Activated gamma-delta T cell treated with Interleukin-2 at 50 U/mL for 16 hours (primary cell): Measurements from ENCODE around the gene ELMO1.

Source experiments
- DNase-seq: peaks from one replicate; pipeline ENCODE4 v3.0.0-alpha.2; 2020

Gene ELMO1

GRCh38 chr7:37035631-37036030 lies 413.0 kb downstream of the ELMO1 start:
- DNase-seq = no peak

- no peak for DNase-seq
These were observed 415.5 kb downstream of the ELMO1 start for GRCh38 chr7:37033141-37033540.

DNA sequence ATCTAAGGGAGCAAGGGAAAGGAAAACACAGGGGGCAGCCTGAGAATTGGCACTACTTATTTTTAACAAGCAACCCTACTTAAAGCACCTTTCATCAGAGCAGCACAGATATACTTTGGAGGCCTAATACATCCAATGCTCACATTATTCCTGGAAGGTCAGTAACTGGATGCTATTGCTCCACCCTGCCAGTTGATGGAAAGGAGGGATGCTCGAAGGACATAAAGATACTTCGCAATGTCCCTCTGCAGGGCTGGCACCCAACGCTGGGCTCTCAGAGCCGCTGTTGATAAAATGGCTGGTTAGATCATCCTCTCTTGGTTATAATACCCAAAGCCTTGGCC lies 416.4 kb downstream of the ELMO1 start:
- no peak for DNase-seq

DNA sequence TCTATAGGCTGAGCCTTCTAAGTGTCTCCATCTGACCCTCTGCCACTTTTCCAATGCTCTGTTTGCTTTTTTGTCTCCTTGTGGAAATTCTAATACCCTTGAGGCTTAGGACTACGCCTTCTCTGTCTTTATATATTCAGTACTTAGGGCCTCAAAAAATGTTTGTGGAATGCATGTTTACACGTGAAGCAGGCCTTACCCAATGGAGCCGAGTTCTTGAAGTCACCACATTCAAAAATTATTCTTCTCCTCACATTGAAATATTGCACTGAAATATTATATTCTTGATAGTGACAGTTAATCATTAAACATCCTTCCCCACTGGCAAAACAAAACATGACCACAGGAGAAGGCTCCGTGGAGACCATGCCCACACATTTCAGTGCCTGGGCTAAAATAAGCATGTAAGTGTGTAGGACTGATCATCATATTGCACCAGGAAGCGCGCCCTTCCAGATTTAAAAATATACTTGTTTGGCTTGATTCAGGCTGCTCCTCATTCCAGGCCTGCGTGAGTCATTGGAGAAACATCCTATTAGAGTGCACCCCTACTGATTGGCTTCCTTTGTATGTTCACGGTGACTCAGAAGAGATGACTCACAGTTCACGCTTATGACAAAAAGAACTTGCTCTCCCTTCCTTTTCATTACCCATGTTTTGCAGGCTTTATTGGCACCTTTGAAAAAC lies 416.9 kb downstream of the ELMO1 start:
- peak; percentile 13 for DNase-seq

- no peak for DNase-seq
These were observed 419.7 kb downstream of the ELMO1 start for GRCh38 chr7:37028909-37029440.

GRCh38 chr7:37027557-37028341 lies 420.9 kb downstream of the ELMO1 start:
- no peak for DNase-seq

GRCh38 chr7:37027104-37027503 lies 421.6 kb downstream of the ELMO1 start:
- DNase-seq = no peak

DNA sequence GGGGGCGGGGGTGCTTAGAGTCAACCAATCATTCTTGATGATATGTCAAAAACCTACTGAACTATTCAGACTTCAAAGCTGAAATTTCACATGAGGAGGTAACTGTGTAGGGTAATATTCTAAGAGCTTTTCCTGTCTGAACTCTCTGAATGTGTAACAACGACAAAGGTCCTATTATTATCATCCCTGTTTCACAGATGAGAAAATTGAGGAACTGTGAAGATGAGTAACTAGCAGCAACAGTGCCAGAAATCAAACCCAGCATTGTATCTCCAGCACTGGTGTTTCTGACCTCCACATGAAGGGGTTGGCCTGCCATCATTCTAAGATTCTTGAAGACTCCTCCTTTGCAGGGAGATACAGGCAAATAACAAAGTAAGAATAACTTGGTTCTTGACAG lies 429.7 kb downstream of the ELMO1 start:
- DNase-seq = no peak

- no peak for DNase-seq
These were observed 432.4 kb downstream of the ELMO1 start for GRCh38 chr7:37016064-37016878.

GRCh38 chr7:37015353-37016034 lies 433.2 kb downstream of the ELMO1 start:
- DNase-seq = no peak

DNA sequence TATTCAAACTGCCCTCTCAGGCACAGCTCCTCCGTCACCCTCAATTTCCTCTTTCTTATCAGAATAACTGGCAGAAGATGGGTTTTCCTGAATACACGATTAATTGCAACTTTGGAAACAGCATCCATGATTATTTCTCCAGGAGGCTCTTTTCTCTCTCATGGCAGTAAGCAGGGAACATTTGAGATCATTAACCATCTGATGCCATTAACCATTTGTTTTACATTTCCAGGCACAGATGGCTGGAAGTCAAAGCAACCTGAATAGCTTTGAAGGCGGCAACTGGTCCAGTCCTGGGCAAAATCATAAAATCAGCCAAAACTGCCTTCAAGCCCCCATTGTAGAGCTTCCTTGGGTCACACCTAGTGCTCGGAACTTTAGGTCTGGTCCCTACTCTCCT lies 434.9 kb downstream of the ELMO1 start:
- DNase-seq = no peak

DNA sequence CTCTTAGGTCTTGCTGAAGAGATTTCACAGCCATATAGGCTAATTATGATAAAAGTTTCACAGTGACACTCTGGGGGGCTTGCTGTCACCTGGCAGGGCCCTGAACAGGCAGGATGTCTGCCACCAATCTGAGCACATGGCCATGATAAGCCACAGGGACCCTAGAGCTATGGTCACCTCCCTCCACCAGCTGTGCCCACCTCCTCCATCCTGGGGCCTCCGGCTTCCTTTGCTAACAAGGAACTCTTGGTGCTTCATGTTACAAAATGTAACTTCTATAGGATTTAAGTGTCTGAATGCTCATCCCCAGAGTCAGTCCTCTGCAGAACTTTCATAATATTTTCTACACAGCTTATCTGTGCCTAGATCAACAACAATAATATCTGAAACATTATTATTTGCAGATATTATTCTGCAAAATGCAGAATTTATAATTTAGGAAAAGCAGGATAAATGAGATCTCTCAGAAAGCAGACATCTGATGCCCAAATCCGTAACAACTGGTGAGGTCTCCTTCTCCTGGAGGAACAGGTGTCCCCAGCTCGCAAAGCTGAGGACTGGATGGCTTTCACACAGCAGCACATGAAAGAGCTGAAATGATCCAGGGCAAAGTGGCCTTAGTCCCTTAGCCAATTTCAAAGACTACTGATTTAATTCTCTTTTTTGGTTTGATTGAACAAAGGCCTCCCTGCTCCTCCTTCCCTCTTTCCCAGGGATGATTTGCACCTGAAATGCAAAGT lies 437.3 kb downstream of the ELMO1 start:
- no peak for DNase-seq

DNA sequence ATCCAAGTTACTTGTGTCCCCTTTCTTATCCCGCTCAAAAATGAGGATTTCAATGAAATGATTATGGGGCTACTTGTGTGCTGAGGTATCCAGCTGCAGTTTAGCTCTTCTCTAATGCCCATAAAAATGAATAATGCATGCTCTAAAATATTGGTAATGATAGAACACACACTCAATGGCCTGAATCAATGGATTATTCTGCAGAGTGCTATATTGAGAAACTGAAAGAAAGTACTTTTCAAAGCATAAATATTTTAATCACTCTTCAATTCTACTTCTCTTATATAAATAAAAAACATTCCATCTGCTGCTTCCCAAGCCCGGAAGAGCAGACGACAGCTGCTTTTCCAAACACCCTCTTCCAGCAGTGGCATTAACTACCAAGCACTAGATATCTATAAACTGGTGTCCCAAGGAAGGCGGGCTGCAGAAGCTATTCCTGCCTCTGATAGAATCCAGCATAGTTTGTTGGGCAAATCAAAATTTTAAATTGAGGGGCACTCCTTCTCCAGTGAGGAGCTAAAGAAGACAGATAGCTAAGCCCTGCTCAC lies 439.5 kb downstream of the ELMO1 start:
- DNase-seq = no peak

- DNase-seq = no peak
These were observed 441.0 kb downstream of the ELMO1 start for GRCh38 chr7:37007691-37008090.

DNA sequence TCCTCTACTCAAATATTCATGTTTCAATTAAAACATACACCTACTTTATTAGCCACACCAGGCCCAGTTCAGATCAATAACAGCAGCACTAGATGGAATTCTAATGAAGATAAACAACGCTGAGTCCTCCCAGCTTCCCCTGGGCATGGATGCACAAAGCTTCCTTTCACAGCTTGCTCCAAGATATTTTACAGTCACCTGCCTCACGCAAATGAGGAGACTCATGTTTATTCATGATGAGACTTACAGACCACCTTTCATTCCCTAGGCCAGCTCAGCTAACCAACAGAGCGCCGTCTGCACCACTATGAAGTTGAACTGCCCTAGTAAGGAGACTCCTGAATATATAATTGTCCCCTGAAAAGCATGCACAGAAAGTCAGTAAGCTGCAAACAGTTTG lies 441.4 kb downstream of the ELMO1 start:
- no peak for DNase-seq

- no peak for DNase-seq
These were observed 441.9 kb downstream of the ELMO1 start for GRCh38 chr7:37006764-37007163.

DNA sequence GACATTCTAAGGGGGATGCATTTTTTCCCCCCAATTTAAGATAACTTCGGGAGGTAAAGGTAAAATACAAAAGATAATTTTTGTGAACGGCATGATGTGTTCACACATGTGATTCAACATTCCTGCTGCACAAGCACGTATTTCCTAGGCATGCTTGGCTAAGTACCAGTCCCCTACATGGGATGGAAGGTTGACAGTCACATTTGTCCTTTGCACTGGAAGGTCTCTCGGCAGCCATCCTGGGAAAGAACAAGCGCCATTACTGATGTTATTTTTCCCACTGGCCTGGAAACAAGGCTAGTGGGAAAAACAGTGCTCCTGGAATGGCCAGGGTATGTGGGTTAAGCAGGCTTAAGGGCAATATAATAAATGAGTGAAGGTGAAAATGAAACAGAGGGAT lies 448.2 kb downstream of the ELMO1 start:
- DNase-seq = no peak

- DNase-seq = no peak
These were observed 448.8 kb downstream of the ELMO1 start for GRCh38 chr7:36999626-37000485.

DNA sequence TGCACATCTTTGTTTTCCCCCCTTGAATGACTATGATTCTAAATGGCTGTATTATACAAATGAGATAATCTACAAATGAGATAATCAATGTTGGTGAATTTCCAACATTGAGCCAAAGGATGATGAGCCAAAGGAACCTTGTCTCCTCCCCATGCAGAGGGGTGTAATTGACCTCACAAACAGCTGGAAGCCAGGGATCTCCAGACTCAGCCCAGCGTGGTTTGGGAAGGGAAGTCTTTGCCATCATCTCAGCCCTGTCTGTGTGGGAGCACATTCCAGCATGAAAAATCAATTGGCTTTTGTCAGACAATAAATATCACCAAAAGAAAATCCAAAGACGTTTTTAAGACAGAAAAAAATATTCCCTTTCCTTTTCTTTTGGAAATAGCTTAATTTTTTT lies 452.9 kb downstream of the ELMO1 start:
- no peak for DNase-seq

DNA sequence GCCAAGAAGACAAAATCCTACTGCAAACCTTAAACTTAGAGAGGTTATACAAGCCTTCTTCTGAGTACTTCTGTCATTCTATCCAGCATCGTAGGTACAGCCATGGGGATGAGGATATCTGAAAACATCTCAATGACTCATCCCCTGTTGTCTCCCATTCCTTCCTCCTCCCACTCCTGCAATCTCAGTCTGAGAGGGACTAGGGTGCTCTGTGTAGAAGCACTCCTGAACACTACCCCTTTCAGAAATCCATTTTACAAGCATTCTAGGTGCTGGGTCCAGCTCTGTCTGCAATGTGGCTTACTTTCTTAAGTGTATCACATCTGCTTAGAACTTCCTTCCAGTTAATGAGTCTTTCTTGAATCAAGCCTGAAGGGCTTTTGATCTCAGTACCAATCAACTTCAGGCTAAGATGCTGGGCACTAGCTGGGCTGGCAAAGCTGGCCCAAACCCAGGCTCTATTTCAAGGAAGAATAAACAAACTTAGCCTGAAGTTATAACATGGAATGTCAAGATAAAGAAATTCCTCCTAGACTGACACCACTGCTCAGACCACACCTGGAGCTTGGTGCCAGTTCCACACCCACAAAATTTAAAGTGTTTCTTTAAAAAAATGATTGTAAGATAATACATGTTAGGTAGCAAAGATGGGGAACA lies 454.1 kb downstream of the ELMO1 start:
- DNase-seq = no peak
